ENCODE data around the gene AGAP1. TPM values are rescaled to one million over a fixed set of nuclear protein-coding genes. Genes with fewer than 3 reads are reported as not detected.

The AGAP1 gene
- total RNA-seq, 1 donor from 2014 or later = 21.1 TPM

GRCh38 chr2:235521844-235522243 is 28.0 kb downstream of the AGAP1 start:
- H3K27me3 ChIP-seq = no peaks in the 10 kb centered on the region
- no peaks in the 10 kb centered on the region for H3K9me3 ChIP-seq
- no peak overlapping the region for H3K27ac ChIP-seq
- no peak for DNase-seq (ENCODE audit: extremely low spot score in 2 of 2)
- no peak overlapping the region for H3K4me3 ChIP-seq
- intact Hi-C loops (cut with DNase I) = no loop called here
- peaks cover 6% of the 10 kb centered on the region for H3K4me1 ChIP-seq
- no peaks in the 10 kb centered on the region for H3K36me3 ChIP-seq
- TF ChIP-seq CTCF (IDR thresholded peaks at IDR 0.05) (no peak), POLR2AphosphoS5 (IDR thresholded peaks at IDR 0.05; ENCODE audit: insufficient read depth in 1 of 2, low read depth in 1 of 2) (no peak), POLR2A (IDR thresholded peaks at IDR 0.05) (no peak)

GRCh38 chr2:235523021-235523420 is 29.2 kb downstream of the AGAP1 start:
- H3K27ac ChIP-seq = no peak overlapping the region
- intact Hi-C loops (cut with DNase I) = no loop called here
- TF ChIP-seq POLR2A (IDR thresholded peaks at IDR 0.05) (no peak), CTCF (IDR thresholded peaks at IDR 0.05) (no peak)
- no peaks in the 10 kb centered on the region for H3K27me3 ChIP-seq
- peaks cover 2% of the 10 kb centered on the region for H3K4me1 ChIP-seq
- no peak overlapping the region for H3K4me3 ChIP-seq
- DNase-seq (ENCODE audit: extremely low spot score in 2 of 2) = no peak
- H3K9me3 ChIP-seq = no peaks in the 10 kb centered on the region
- no peaks in the 10 kb centered on the region for H3K36me3 ChIP-seq

- H3K27ac ChIP-seq = no peak overlapping the region
- no peaks in the 10 kb centered on the region for H3K9me3 ChIP-seq
- no peaks in the 10 kb centered on the region for H3K4me1 ChIP-seq
- no peak overlapping the region for H3K4me3 ChIP-seq
- H3K27me3 ChIP-seq = no peaks in the 10 kb centered on the region
- no peak for TF ChIP-seq POLR2AphosphoS5 (IDR thresholded peaks at IDR 0.05; ENCODE audit: insufficient read depth in 1 of 2, low read depth in 1 of 2)
- TF ChIP-seq POLR2A (IDR thresholded peaks at IDR 0.05) = no peak
- TF ChIP-seq CTCF (IDR thresholded peaks at IDR 0.05) = no peak
- no peaks in the 10 kb centered on the region for H3K36me3 ChIP-seq
- no peak for DNase-seq (ENCODE audit: extremely low spot score in 2 of 2)
- intact Hi-C loops (cut with DNase I) = no loop called here
Observed at GRCh38 chr2:235523486-235524150, 29.8 kb downstream of the AGAP1 start.

- TF ChIP-seq POLR2AphosphoS5 (IDR thresholded peaks at IDR 0.05; ENCODE audit: insufficient read depth in 1 of 2, low read depth in 1 of 2) = no peak
- TF ChIP-seq CTCF (IDR thresholded peaks at IDR 0.05) = no peak
- TF ChIP-seq POLR2A (IDR thresholded peaks at IDR 0.05) = no peak
- Histone ChIP-seq H3K9me3 (no peaks in the 10 kb centered on the region), H3K27me3 (no peaks in the 10 kb centered on the region), H3K4me3 (no peak overlapping the region), H3K36me3 (no peaks in the 10 kb centered on the region), H3K4me1 (no peaks in the 10 kb centered on the region), H3K27ac (no peak overlapping the region)
- DNase-seq (ENCODE audit: extremely low spot score in 2 of 2) = no peak
- intact Hi-C loops (cut with DNase I) = no loop called here
Observed at GRCh38 chr2:235526166-235526565, 32.3 kb downstream of the AGAP1 start.

GRCh38 chr2:235527806-235528469 is 34.1 kb downstream of the AGAP1 start:
- Histone ChIP-seq H3K4me3 (no peak overlapping the region), H3K27ac (no peak overlapping the region), H3K4me1 (peaks cover under 1% of the 10 kb centered on the region), H3K27me3 (no peaks in the 10 kb centered on the region), H3K9me3 (no peaks in the 10 kb centered on the region), H3K36me3 (no peaks in the 10 kb centered on the region)
- no peak for DNase-seq (ENCODE audit: extremely low spot score in 2 of 2)
- intact Hi-C loops (cut with DNase I) = no loop called here
- TF ChIP-seq POLR2AphosphoS5 (IDR thresholded peaks at IDR 0.05; ENCODE audit: insufficient read depth in 1 of 2, low read depth in 1 of 2) (no peak), POLR2A (IDR thresholded peaks at IDR 0.05) (no peak), CTCF (IDR thresholded peaks at IDR 0.05) (no peak)

All from vagina (tissue), 2 donors.